T-helper 22 cell (primary cell): ENCODE measurements around the gene UTP14C.
"Not testable (repeated sequence)": the region's sequence is repeated elsewhere in the genome, so short reads cannot be mapped to it uniquely, and the experiment has no call there.

Experiments used
- DNase-seq: peaks from one replicate; pipeline ENCODE4 v3.0.0-alpha.2; 2020; ENCODE audit warnings: low read depth

UTP14C gene

DNA sequence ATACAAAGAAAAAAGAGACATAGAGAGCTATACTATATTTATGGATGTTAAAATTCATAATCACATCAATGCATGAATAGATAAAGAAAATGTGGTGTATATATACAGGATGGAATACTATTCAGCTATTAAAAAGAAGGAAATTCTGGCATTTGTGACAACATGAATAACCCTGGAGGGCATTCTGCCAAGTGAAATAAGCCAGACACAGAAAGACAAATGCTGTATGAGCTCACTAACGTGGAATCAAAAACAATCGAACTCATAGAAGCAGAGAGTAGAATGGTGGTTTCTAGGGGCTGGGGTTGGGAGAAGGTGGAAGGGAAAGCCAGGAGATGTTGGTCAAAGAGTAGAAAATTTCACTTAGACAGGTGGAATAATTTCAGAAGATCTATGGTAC is 24.0 kb downstream of the UTP14C start:
- DNase-seq = no peak

DNA sequence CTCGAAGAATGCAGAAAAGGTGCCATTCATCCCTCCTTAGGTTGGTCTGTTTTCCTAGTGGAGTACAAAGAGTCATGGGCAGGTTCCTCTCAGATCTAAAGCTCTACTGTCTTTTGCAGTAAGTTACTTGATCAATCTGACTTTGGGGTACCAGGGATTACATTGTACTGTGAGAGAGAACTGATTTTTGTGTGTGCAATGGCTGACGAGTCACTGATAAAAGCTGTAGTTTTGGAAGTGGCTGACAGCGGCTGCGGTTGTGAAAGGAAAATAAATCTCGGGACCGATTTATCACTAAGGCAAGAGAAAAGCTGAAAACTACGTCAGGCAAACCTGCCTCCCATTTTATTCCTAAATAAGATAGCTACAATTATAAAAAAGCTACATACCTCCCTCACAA is 26.9 kb downstream of the UTP14C start:
- DNase-seq = no peak

DNA sequence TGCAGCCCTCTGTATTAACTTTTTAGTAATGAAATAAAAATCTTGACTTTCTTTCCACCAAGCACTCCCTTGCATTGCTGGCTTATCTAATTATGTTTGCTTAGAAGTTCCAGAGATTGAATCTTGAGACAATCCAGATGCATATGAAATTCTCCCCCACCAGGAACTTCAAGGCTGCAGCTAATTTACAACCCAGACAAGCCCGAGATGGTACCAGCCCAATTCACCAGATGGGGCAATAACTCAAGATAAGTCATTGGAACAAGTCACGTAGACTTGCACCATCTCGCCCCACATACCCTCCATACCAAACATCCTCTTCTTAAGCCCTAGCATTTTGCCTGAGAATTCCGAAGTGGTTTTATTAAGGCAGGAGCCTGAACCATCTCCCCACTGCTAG is 29.0 kb downstream of the UTP14C start:
- DNase-seq = no peak

DNA sequence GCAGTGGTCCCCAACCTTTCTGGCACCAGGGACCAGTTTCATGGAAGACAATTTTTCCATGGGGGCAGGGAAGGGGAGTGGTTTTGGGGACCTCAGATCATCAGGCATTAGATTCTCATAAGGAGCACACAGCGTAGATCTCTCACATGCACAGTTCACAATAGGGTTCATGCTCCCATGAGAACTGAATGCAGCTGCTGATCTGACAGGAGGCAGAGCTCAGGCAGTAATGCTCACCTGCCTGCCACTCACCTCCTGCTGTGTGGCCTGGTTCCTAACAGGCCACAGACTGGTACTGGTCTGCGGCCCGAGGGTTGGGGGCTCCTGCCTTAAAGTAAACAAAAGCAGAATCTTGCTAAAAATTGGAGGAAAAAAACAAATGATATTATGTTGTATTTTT is 36.6 kb downstream of the UTP14C start:
- DNase-seq = not testable (repeated sequence)

DNA sequence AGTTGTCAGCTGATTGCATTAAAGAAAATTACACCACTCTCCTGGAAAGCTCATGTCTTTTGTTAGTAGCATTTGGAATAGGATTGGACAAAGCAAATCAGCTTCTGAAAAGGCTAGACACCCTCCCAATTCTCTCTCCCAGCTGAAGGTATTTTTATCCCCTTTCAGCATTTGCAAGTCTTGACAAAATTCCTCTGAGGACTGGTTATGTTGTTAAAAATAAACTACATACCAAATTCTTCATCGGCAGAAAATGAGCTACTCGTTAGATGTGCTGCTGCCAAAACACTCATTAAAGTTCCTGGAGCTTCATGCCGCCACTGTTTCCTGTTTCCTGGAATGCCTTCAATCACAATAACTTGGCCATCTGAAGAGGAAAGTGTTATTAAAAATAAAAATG is 37.1 kb downstream of the UTP14C start:
- DNase-seq = no peak

DNA sequence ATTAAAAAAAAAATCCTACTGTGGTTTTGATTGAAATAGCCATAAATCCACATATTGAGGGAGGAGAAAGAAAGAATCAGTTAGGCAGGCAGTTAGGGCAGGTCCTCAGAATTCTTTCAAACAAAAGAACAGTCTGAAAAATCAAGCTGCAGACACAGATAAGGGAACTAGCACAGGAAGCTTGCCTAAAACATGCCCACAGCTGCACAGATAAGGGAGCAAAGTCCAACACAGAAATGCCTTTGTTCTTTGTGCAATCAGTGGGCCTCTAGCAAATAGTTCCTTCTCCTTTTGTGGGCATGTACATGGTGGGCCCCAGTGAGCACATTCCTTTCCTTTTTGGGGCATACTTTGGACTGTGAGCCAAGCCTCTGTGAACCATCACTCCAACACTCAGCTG is 42.7 kb downstream of the UTP14C start:
- DNase-seq = no peak

DNA sequence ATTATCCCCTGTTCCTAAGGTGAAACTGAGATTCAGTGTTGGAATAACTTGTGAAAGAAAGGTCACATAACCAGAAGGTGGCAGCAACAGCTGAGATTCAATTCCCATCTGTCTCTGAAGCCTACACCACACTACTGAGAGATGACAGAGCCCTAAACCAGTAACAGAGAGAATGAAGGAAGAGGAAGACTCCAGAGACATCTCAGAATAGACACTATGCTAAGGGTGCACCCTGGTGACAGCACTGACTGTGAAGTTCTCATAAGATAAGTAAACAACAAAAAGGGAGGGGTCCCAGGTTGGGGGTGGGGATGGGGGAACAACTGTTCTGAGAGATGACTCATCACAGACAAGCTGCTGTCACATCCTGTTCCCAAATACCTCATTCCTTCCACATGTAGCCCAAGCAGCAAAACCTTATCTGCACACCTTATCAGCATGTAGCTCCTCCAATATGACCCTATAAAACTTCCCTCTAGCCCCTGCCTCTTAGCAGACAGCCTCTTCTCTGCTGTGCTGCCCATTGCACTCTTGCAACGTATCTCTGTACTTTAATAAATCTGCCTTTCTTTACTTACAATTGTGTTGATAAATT is 46.5 kb downstream of the UTP14C start:
- DNase-seq = no peak
